ENCODE measurements around the gene HSPG2. TPM values are rescaled to one million over a fixed set of nuclear protein-coding genes. Genes with fewer than 3 reads are reported as not detected.

The HSPG2 gene
- 311 and 343 TPM in 2 replicates for total RNA-seq

GRCh38 chr1:21937034-21937371, at the start of gene HSPG2:
TSS of gene HSPG2 (minus strand) at chr1:21937310. CDS start at chr1:21937217, 93 bp downstream.

GRCh38 chr1:21976703-21977239, 39.7 kb upstream of the HSPG2 start, which contains the start of gene CELA3B:
TSS of gene CELA3B (plus strand) at chr1:21977022. CDS start at chr1:21977040, 18 bp downstream.

GRCh38 chr1:21811875-21812305, 125.2 kb downstream of the HSPG2 start, which contains the start of gene LDLRAD2:
TSS of gene LDLRAD2 (plus strand) at chr1:21812265. CDS start at chr1:21812452, 187 bp downstream.

GRCh38 chr1:21782868-21783678, 154.0 kb downstream of the HSPG2 start, which contains the start of gene USP48:
TSS of gene USP48 (minus strand) at chr1:21783149. CDS start at chr1:21782957, 192 bp downstream.

Other genes starting within 250 kb of the HSPG2 start
- gene USP48, start 154.2 kb downstream of the HSPG2 start, total RNA-seq, result 20.3 and 24.6 TPM in 2 replicates
- gene LDLRAD2, start 125.0 kb downstream of the HSPG2 start, total RNA-seq, result 0.12 TPM in 1 of 2 replicates, not detected in the other
- gene CELA3B, start 39.7 kb upstream of the HSPG2 start, total RNA-seq, result not detected in 2 replicates
- gene CELA3A, start 64.3 kb upstream of the HSPG2 start, total RNA-seq, result not detected in 2 replicates
- 238 and 292 TPM in 2 replicates for gene CDC42, start 115.4 kb upstream of the HSPG2 start, total RNA-seq
- gene WNT4, start 205.8 kb upstream of the HSPG2 start, total RNA-seq, result under 0.01 and 1.1 TPM in 2 replicates

Measured in pericardium fibroblast (primary cell).